GM20431 (cell line): ENCODE results near the gene KLF4.
"Not testable (repeated sequence)": the region's sequence is repeated elsewhere in the genome, so short reads cannot be mapped to it uniquely, and the experiment has no call there.

Source experiments
- in situ Hi-C: fragments of 300-500 bp; cut with MseI, MboI; formaldehyde crosslinking; loops from one replicate; pipeline ENCODE4 v1.15.0; 2020; ENCODE audit warnings: low sequenced_read_pairs; ENCODE audit not compliant: unreplicated experiment

The KLF4 gene

GRCh38 chr9:107489687-107490605, at the start of gene KLF4:
Gene KLF4 (minus strand): TSS chr9:107489769. CDS start chr9:107489172, 597 bp downstream.
- in situ Hi-C loops: no loop called here

DNA sequence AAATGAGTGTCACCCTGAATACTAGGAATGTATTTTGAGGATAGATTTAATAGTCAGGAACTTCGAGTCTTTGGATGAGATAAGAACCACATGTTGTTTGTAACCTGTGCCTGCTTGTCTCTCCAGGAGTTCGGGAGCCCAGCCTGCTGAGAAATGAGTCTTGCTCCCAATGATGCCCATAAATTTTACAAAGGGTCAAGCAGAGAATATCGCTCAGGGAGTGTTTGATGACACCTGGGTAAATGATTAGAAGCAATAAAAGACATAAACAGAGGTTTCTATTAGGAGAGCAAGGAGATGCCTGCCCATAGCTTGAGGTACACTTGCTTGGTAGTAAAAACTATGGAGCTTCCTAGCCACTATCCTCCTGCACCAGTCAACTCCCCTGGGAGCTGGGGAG, 46.9 kb upstream of the KLF4 start:
- in situ Hi-C loops: no loop called here

DNA sequence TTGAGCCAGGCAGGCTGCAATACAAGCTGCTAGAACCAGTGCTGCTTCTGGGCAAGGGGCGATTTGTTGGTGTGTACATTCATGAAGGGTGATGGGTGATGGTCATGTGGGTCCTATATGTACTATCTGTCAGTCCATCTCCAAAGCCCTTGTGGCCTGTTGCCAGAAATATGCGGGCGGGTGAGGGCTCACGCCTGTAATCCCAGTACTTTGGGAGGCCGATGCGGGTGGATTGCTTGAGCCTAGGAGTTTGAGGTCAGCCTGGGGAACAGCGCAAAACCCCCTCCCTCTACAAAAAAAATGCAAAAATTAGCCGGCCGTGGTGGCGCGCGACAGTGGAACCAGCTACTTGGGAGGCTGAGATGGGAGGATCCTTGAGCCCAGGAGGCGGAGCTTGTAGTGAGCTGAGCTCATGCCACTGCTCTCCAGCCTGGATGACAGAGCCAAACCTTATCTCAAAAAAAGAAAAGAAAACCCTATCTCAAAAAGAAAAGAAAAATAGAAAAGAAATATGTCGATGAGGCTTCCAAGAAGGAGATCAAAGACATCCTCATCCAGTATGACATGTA, 45.0 kb upstream of the KLF4 start:
- in situ Hi-C loops: no loop called here

- in situ Hi-C loops: no loop called here
Measured at GRCh38 chr9:107530679-107531078, 41.1 kb upstream of the KLF4 start.

- in situ Hi-C loops: no loop called here
Measured at GRCh38 chr9:107528686-107529085, 39.1 kb upstream of the KLF4 start.

GRCh38 chr9:107523539-107523938, 34.0 kb upstream of the KLF4 start:
- in situ Hi-C loops: no loop called here

DNA sequence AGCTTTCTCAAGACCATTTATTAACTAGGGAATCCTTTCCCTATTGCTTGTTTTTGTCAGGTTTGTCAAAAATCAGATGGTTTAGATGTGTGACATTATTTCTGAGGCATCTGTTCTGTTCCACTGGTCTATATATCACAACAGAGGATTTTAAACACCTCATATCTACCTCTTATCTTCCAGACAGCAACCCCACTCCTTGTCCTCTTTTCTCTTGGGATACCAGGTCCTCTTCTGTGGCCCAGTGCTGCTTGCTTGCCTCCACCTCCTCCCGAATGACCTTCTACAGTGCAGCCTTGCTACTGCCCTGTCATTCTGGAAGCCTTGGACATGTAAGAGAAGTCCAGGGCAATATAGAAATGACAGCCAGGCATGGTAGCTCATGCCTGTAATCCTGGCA, 30.6 kb upstream of the KLF4 start:
- in situ Hi-C loops: no loop called here

DNA sequence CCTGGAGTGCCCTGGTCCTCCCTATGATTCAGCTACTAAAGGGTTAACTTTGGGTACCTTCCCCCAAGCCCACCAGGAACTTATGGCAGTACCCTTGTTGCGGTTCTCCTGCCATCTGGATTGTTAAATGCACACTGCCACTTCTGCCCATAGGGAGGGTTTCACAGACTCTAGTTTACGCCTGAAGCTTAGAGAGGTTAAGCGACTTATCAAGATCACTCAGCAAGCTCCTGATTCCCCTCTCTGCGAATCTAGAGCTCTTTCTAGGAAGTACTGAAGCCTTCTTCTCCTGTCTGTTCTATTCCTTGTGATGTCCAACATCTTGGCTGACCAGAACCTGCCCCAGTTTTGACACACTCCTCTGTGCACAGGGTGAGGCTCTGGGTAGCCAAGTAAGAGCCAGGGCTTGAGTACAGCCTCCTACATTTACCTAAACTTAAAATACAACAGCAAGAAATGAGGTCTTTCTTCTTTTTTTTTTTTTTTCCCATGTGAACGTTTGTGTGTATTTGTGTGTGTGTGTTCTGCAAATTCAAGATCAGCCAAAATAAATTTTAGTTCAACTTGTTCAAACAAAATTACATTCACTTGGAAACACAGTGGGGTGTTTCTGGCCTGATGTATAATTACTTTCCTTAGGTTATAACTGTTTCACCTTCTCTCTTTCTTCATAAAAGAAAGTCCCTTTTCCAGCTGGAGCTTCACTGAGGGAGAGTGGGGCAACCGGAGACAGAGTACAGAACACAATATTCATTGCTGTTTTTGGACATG, 28.7 kb upstream of the KLF4 start:
- in situ Hi-C loops: no loop called here

GRCh38 chr9:107513464-107514100, 24.0 kb upstream of the KLF4 start:
- in situ Hi-C loops: no loop called here

DNA sequence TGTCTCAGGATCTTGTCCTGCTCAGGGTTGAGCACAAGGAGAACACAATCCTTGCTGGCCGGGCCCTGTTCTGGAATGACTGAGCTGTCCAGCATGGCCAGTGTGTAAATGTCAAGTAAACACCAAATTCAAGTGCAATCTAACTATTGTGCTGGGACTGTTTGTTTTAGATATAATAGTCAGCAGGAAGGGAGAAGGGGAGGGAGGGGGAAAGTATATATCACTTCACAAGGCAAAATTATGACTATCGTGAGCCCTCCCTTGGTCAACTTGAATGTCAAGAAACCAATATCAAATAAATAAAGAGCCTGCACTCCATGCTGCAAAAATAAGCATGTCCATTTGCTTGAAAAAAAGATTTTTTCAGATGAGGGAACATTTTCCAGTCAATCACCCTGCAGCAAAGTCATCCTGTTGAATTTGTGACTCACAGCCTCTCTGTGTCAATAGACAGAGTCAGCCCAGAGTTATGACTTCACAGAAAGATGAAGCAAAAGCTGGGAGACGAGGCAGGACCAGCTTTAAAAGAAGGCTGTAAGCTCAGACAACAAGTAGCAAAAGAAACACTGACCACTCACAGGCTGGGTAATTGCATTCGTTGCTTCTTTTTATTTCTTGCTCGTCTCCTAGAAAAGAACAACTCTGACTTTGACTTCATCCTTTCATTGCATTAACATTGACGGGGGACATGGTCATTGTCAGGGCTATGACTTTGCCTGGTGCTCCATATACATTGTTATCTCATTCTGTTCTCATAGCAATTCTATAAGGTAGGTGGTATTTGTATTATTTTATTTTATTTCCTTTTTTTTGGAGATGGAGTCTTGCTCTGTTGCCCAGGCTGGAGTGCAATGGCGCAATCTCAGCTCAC, 15.3 kb upstream of the KLF4 start:
- in situ Hi-C loops: no loop called here

- in situ Hi-C loops: no loop called here
Measured at GRCh38 chr9:107502464-107502863, 12.9 kb upstream of the KLF4 start.

DNA sequence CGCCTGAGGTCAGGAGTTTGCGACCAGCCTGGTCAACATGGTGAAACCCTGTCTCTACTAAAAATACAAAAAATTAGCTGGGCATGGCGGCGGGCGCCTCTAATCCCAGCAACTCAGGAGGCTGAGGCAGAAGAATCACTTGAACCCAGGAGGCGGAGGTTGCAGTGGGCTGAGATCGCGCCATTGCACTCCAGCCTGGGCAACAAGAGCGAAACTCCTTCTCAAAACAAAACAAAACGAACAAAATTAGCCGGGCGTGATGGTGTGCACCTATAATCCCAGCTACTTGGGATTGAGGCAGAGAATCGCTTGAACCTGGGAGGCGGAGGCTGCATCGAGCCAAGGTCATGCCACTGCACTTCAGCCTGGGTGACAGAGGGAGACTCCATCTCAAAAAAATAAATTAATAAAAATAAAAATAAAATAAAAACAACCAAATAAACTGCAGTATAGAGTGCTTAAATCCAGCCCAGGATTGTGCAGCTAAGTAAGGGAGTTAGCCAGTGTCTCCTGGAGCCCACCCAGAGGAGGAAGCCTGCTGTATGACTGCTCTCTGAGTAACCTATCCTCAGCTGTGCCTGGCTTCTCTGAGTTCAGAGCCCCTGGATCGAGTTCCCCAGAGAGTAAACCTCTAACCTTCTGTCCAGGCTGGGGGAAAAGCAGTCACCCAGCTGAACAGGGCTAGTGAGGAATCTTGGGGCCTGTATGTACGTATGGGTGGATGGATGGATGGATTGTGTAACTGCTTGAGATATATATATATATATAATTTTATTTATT, 11.0 kb upstream of the KLF4 start:
- in situ Hi-C loops: not testable (repeated sequence)

GRCh38 chr9:107496976-107497375, 7.4 kb upstream of the KLF4 start:
- in situ Hi-C loops: no loop called here

DNA sequence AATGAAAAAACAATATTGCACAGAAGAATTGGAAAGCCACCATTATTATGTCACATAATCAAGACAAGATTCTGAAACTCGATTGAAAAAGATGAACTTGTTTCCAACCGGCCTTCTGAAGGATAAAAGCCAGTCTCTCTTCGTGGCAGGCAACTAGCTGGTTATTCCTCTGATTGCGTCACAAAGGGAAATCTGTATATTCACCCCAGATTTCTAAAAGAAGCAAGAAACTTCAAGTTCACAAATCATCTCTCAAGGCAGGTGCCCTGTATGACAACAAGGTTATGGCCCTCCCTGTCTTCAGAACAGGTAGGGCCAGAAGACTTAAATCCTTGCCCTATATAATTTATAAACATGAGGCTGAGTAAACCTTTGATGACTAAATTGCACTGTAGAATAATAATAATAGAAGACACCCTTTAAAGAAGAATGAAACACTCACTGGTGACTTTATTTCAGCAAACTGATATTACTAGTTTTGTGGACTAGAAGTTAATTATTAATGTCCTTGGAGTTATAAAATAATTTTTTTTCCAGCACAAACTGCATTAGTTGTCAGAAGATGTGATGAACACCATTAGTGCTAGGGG, 2.9 kb upstream of the KLF4 start:
- in situ Hi-C loops: no loop called here

- in situ Hi-C loops: no loop called here
Measured at GRCh38 chr9:107491081-107492053, 1.8 kb upstream of the KLF4 start.

- in situ Hi-C loops: not testable (repeated sequence)
Measured at GRCh38 chr9:107490606-107490970, 1.0 kb upstream of the KLF4 start.

GRCh38 chr9:107489144-107489673, 360 bp downstream of the KLF4 start:
- in situ Hi-C loops: no loop called here
